ENCODE results near the gene LYRM4. TPM values are rescaled to one million over a fixed set of nuclear protein-coding genes. Genes with fewer than 3 reads are reported as not detected.

LYRM4 gene
- total RNA-seq, 1 experiment from 2014 or later = 39.1 TPM

DNA sequence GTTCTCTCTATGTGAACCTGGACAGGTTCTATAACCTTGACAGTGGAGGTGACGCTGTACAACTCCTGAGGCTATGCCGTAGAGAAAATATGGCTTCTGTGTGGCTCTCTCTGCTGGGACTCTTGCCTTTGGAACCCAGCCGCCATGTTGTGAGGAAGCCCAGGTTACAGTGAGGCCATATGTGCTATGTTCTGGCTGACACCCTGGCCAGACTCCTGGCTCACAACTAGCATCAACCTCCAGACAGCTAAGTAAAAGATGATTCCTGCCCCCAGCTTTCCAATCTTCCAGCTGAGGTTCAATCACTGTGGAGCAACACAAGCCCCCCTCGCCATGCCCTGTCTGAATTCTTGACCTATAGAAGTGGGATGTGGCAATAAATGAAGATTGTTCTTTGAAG, 118.6 kb downstream of the LYRM4 start:
- in situ Hi-C loops (cut with HindIII; ENCODE audit: low pct_unique_long_range_greater_than_20kb, low sequenced_read_pairs) = no loop called here
- no peak for DNase-seq (ENCODE audit: low read depth)

DNA sequence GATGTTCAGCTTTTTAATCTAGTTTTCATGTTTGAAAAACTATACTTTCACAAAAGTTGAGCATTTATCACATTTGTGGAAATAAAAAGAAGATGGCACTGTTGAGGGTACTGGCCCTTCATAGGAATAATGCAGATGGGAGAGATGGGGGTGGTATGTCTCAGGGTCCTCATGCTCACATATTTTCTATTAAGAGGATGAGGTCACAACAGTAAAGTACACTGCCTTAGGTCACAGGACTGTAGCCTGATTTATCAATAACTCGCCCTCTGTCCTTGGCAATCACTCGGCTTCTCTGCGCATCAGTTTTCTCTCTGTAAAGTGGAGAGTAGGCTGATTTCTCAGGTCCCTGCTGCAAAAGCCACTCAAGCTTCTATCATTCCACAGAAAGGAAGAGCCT, 119.7 kb downstream of the LYRM4 start:
- no peak for DNase-seq (ENCODE audit: low read depth)
- in situ Hi-C loops (cut with HindIII; ENCODE audit: low pct_unique_long_range_greater_than_20kb, low sequenced_read_pairs) = no loop called here

DNA sequence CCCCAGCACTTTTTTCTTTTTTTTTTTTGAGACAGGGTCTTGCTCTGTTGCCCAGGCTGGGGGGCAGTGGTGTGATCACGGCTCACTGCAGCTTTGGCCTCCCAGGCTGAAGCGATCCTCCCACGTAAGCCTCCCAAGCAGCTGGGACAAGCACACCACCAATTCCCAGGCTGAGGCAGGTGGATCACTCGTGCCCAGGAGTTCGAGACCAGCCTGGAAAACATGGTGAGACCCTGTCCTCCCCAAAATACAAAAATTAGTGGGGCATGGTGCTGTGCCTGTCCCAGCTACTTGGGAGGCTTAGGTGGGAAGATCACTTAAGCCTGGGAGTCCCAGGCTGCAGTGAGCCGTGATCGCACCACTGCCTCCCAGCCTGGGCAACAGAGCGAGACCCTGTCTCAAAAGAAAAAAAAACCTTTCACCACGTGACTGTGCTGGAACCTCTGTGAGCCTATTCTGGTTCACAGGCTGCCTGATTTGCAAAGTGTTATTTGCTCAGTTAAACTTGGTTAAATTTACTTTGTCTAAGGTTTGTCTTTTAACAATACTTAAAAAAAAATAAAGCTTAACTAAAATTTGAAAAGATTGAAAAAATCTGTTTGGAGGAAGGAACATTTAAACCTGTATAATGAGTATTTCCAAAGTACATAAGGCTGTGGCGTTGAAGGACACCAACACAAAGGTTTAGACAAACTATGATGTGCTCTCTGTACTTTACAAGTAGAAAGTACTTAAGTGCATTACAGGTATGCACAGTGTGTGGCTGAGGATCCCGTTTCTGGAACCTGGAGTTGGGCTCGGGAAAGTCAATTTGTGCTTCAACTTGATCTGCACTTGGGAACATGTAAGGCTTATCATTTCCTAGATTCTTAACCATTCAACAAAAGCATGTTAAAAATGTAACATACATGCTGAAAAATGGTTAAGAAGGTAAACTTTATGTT, 120.7 kb downstream of the LYRM4 start:
- in situ Hi-C loops (cut with HindIII; ENCODE audit: low pct_unique_long_range_greater_than_20kb, low sequenced_read_pairs) = no loop called here
- DNase-seq (ENCODE audit: low read depth) = peak; percentile 48

DNA sequence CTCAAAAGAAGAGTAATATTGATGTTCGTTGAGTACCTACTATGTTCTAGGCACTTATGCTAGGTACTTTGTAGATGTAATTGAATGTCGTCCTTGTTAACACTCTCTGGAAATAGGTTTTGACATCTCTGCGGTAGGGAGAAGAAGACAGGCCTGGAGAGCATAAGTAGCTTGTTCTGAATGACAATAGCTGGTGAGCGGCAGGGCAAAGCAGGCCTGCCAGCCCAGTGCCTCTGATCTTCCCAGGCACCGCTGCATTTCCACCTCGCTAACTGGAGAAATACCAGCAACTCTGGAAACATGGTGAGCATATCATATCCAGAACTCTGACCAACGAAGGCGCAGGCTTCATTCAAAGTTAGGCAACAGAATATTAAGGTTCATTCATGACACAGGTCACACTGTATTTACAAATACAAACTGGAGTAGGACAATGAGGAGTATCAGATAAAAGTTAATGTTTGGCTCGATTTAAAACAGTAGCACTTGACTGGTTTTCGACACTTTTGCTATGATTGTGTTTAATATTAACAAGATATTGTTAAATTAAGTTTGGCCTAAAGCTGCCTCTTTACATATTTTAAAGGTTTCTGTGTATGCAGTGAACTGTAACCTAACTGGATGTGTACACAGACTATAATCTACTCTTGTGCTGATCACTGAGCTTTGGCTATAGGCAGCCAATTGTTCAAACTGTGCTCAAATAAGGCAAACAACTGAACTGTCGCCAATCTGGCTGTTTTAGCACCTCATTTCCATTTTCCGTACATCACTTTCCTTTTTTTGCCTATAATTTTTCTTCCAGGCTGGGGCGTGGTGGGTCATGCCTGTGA, 121.5 kb downstream of the LYRM4 start:
- in situ Hi-C loops (cut with HindIII; ENCODE audit: low pct_unique_long_range_greater_than_20kb, low sequenced_read_pairs) = no loop called here
- DNase-seq (ENCODE audit: low read depth) = peak; percentile 55

- in situ Hi-C loops (cut with HindIII; ENCODE audit: low pct_unique_long_range_greater_than_20kb, low sequenced_read_pairs) = no loop called here
- DNase-seq (ENCODE audit: low read depth) = no peak
Measured at GRCh38 chr6:5136851-5137250, 123.9 kb downstream of the LYRM4 start.

DNA sequence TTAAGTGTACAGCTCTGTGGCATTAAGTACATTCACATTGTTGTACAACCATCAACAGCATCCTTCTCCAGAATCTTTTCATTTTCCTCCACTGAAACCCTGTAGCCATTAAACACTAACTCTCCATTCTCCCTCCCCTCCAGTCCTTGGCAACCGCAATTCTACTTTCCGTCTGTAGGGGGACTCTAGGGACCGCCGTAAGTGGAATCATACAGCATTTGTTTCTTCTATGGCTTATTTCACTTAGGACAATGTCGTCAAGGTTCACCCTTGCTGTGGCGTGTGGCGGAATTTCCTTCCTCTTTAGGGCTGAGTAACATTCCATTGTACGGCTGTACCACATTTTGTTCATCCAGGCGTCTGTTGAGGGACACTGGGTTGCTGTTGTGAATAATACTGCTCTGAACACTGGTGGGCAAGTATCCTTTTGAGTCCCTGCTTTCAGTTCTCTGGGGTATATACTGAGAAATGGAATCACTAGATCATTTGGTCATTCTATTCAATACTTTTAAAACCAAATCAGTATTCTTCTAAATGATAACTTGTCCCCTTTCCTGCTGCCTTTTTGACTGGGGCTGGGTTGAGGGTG, 124.9 kb downstream of the LYRM4 start:
- DNase-seq (ENCODE audit: low read depth) = peak; percentile 37
- in situ Hi-C loops (cut with HindIII; ENCODE audit: low pct_unique_long_range_greater_than_20kb, low sequenced_read_pairs) = no loop called here

DNA sequence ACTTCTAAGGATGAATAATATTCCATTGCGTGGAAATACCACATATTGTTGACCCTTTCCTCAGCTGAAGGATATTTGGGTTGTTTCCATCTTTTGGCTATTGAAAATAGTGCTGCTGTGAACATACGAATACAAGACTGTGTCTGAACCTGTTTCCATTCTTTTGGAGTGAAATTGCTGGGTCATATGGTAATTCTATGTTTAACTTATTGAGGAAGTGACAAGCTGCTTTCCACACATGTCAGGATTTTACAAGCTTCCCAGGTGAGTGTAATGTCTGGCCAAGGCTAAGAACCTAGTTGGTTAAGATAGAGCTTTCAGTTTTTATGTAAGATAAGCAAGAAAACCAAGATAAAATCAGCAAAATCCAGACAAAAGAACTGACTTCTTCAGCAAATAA, 126.8 kb downstream of the LYRM4 start:
- in situ Hi-C loops (cut with HindIII; ENCODE audit: low pct_unique_long_range_greater_than_20kb, low sequenced_read_pairs) = no loop called here
- DNase-seq (ENCODE audit: low read depth) = no peak

DNA sequence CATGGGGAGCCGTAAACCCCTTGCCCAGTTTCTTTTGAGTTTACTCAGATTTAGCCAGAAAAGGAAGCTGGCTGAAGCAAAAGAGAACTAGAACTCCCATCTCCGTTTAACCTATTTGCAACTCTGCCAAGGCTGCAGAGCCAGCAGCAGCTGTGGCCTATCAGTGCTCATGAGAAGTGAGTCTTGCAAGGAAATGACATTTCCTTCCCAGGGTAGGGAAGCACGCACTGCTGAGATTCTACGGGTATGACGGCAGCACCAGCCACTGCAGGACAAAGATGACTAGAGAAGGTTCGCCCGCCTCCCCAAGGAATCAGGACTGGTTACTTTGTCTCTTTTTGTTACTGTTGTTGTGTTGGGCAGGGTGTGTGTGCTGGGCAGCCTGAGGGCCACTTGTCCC, 128.0 kb downstream of the LYRM4 start:
- in situ Hi-C loops (cut with HindIII; ENCODE audit: low pct_unique_long_range_greater_than_20kb, low sequenced_read_pairs) = no loop called here
- no peak for DNase-seq (ENCODE audit: low read depth)

DNA sequence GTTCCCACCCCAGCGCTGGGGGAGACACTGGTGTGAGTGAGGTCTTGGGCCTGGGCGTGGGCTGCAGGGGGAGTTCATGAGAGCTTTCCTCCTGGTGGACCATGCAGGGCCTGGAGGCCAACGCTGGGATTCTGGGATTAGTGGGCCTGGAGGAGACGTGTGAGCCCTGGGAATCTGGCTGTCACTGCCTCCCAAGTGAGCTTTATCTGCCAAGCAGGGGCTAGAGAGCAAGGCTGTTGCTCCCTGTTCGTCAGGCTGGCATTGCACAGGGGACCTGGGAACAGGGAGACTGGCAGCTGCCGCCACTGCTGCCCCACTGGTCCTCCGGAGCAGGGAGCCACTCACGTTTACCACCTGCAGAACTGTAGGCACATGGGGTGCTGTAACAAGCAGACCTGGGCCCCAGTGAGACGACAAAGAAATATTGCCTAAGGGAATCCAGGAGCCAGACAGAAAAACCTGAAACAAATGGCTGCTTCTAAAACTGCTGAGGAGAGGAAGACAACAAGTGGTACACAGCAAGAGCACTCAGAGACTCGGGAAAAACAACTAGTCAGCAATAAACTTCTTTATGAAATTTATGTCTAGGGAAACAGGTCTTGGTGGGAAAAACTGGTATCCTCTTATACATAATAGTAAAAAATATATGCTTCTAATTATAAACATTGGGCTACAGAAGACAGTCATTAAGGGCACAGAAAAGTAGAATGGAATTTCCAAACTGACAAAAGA, 130.4 kb downstream of the LYRM4 start:
- in situ Hi-C loops (cut with HindIII; ENCODE audit: low pct_unique_long_range_greater_than_20kb, low sequenced_read_pairs) = no loop called here
- DNase-seq (ENCODE audit: low read depth) = no peak

DNA sequence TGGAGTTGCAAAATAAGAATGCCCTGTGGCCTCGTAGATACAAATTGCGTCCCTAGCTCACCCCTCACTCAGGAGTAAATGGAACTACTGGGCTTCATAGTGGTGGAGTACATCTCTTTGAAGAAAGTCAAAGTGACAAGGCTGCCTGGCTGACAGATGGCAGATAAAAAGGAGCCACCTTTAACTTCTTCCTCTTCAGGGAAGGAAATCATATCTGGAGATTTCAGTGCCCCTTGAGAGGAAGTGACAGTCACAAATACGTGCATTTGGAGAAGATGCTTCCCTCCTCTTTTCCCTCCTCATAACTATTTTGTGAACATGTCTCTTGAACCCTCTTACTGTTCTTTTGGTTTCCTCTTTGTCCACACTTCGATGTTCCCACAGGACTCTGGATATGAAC, 132.4 kb downstream of the LYRM4 start:
- in situ Hi-C loops (cut with HindIII; ENCODE audit: low pct_unique_long_range_greater_than_20kb, low sequenced_read_pairs) = no loop called here
- DNase-seq (ENCODE audit: low read depth) = no peak

- DNase-seq (ENCODE audit: low read depth) = no peak
- in situ Hi-C loops (cut with HindIII; ENCODE audit: low pct_unique_long_range_greater_than_20kb, low sequenced_read_pairs) = no loop called here
Measured at GRCh38 chr6:5127106-5127687, 133.6 kb downstream of the LYRM4 start.

GRCh38 chr6:5126214-5126613, 134.5 kb downstream of the LYRM4 start:
- DNase-seq (ENCODE audit: low read depth) = peak; percentile 53
- in situ Hi-C loops (cut with HindIII; ENCODE audit: low pct_unique_long_range_greater_than_20kb, low sequenced_read_pairs) = no loop called here

DNA sequence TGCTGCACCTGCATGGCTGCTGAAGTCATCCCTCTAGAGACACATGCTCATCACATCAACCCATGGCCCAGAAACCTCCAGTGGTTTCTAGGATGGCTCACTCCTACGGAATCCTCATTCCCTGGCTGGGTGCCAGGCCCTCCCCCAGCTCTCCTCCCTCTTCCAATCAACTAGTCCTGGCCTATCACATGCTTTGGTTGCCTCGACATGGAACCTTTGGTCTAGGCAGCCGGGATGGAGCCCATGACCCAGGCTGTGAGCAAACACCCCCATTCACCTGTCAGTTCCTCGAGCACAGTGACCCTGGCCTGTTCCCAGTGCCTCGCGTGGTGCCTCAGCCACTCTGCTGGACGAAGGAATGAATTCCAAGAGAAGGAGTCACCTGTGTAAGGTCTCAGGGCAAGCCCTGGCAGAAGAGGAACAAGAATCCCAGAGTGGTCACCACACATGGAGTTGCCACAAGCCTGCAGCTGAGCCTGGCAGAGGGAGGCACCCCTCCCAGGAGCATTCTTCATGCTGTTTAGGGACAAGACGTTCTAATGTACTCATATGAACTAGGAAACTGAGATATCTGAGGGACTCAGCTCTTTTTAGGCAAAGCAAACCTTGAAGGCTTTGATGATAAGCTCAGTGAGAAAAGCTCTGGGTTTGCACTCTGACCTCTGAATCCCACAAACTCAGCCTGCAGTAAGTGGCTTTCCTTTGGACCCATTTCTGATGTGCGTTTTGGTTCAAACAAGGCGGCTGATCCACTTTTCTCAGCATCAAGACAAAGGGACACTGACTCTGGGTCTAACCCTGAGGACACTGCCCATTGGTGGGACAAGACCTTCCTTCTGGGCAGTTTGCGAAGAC, 135.4 kb downstream of the LYRM4 start:
- in situ Hi-C loops (cut with HindIII; ENCODE audit: low pct_unique_long_range_greater_than_20kb, low sequenced_read_pairs) = no loop called here
- DNase-seq (ENCODE audit: low read depth) = peak; percentile 85

GRCh38 chr6:5124526-5124925, 136.2 kb downstream of the LYRM4 start:
- no peak for DNase-seq (ENCODE audit: low read depth)
- in situ Hi-C loops (cut with HindIII; ENCODE audit: low pct_unique_long_range_greater_than_20kb, low sequenced_read_pairs) = no loop called here

GRCh38 chr6:5123296-5124143, 137.2 kb downstream of the LYRM4 start:
- DNase-seq (ENCODE audit: low read depth) = no peak
- in situ Hi-C loops (cut with HindIII; ENCODE audit: low pct_unique_long_range_greater_than_20kb, low sequenced_read_pairs) = no loop called here

DNA sequence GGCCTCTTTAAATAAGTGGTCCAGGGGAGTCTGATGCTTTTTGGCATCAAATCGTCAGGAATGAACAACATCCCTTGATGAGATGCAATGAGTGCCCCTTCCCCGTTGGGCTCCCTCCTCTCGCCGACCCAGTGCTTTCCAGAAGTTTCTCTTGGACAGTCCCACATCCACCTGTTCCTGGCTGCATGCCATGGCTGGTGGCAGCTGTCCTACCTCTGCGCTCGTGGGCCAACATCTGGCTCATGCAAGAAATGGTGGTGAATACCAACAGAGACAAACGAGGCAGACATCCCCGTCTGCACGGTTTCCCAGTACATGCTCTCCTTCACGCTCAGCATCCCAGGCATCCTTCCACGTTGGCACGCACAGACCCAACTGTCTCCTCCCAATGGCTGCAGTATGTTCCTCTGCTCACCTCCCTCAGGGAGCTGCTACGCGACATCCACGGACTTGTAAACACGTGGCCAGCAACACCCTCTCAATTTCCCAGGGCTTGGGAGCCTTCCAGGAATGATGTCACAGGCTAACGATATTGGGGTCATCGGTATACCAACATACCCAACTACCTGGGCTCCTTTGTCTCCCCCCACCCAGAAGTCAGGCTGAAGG, 138.1 kb downstream of the LYRM4 start:
- no peak for DNase-seq (ENCODE audit: low read depth)
- in situ Hi-C loops (cut with HindIII; ENCODE audit: low pct_unique_long_range_greater_than_20kb, low sequenced_read_pairs) = no loop called here
